Natural killer cell (primary cell): ENCODE results near the gene PSMA8. TPM values are rescaled to one million over a fixed set of nuclear protein-coding genes. Genes with fewer than 3 reads are reported as not detected.
"Not testable (repeated sequence)": the region's sequence is repeated elsewhere in the genome, so short reads cannot be mapped to it uniquely, and the experiment has no call there.

Experiments
- ATAC-seq, 3 donors: fragments of 150-1000 bp in 2 of 3; fragments of 200-7000 bp in 1 of 3; cut with Tn5 transposase; 1 replicate in 1 of 3; 2 replicates in 2 of 3; pipeline ENCODE4 v1.10.0; 2021; ENCODE audit warnings: mild to moderate bottlenecking in 2 of 3, moderate library complexity in 2 of 3
- DNase-seq, 2 donors: peaks; one replicate each; pipeline versions ENCODE4 v3.0.0 to v3.0.0-alpha.2; 2013 to 2021; ENCODE audit warnings: mixed read lengths in 1 of 2
- H3K27ac ChIP-seq: one replicate; pipeline ENCODE4 v1.5.1; 2013; ENCODE audit warnings: mild to moderate bottlenecking, low read length
- H3K27me3 ChIP-seq: one replicate; pipeline ENCODE4 v1.6.1; 2013; ENCODE audit warnings: low read length; ENCODE audit not compliant: control insufficient read depth, insufficient read depth
- H3K36me3 ChIP-seq: one replicate; pipeline ENCODE4 v1.6.1; 2013; ENCODE audit warnings: low read length; ENCODE audit not compliant: control insufficient read depth, insufficient read depth
- H3K4me1 ChIP-seq: one replicate; pipeline ENCODE4 v1.6.1; 2013; ENCODE audit warnings: low read length; ENCODE audit not compliant: control insufficient read depth, insufficient read depth
- H3K4me3 ChIP-seq: one replicate; pipeline ENCODE4 v1.5.1; 2013; ENCODE audit warnings: low read length
- H3K9me3 ChIP-seq: one replicate; pipeline ENCODE4 v1.6.1; 2013; ENCODE audit warnings: low read length; ENCODE audit not compliant: control insufficient read depth, insufficient read depth
- H3K27ac Mint-ChIP-seq, 2 donors: one replicate each; pipeline ENCODE4 v1.8.0; 2022; ENCODE audit warnings: mild to moderate bottlenecking in 2 of 2, mixed read lengths in 2 of 2, moderate library complexity in 1 of 2
- H3K27me3 Mint-ChIP-seq, 2 donors: one replicate each; pipeline ENCODE4 v1.8.0; 2022; ENCODE audit warnings: low read depth in 2 of 2, mixed read lengths in 2 of 2
- H3K36me3 Mint-ChIP-seq: one replicate; pipeline ENCODE4 v1.8.0; 2022; ENCODE audit warnings: mixed read lengths
- H3K4me1 Mint-ChIP-seq, 2 donors: one replicate each; pipeline ENCODE4 v1.8.0; 2022; ENCODE audit warnings: mixed read lengths in 2 of 2
- H3K4me3 Mint-ChIP-seq: one replicate; pipeline ENCODE4 v1.8.0; 2022; ENCODE audit warnings: mild to moderate bottlenecking, moderate library complexity, mixed read lengths
- H3K9me3 Mint-ChIP-seq, 2 donors: one replicate each; pipeline ENCODE4 v1.8.0; 2022; ENCODE audit warnings: mixed read lengths in 2 of 2
- CTCF ChIP-seq: fragments of 200-600 bp; IDR thresholded peaks from one replicate; pipeline ENCODE4 v1.8.0; 2022; ENCODE audit warnings: antibody characterized with exemption
- WGBS: methylation state at CpG from one replicate; pipeline ENCODE4 v1.1.7; 2013; ENCODE audit warnings: missing lambda C conversion rate; ENCODE audit not compliant: insufficient coverage; 5-methylcytosine and 5-hydroxymethylcytosine counted together
- intact Hi-C: fragments of 100-400 bp; cut with micrococcal nuclease; formaldehyde crosslinking; loops from one replicate; pipeline ENCODE4 v1.14.2; 2022
- total RNA-seq, 4 donors: library from RNA; stranded (reverse); fragments of 120-200 nt in 1 of 4; gene quantifications; one replicate each; pipeline versions ENCODE4 v1.2.3 to v1.2.4, GENCODE V29; 2013 to 2022

PSMA8 gene
- total RNA-seq, 3 donors from 2014 or later (not counting 1 experiment from before 2014, with no cell fraction given): 1.3 TPM; not detected in 2

DNA sequence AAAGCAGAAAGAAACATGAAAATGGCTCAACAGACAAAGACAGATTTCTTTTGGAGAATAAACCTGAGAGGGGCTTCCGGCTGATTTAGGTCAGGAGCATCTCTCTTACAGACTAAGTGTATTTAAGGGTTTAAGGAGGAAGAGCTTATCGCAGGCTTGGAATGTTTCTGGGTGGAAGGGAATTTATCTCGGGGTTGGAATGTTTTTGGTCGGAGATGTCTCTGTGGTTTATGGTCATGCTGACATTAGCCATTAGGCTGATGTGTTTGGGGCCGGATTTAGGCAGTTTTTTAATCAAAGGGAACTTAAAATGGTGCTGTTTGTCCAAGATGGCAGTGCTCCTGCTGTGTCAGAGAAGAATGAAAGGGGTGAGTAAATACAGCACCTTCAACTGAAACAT, 14.4 kb upstream of the PSMA8 start:
- no peak overlapping the region for H3K27ac Mint-ChIP-seq
- H3K27me3 ChIP-seq: peaks cover 4% of the 10 kb centered on the region
- H3K4me1 ChIP-seq: no peaks in the 10 kb centered on the region
- no peaks in the 10 kb centered on the region for H3K9me3 Mint-ChIP-seq
- TF ChIP-seq CTCF: no peak
- H3K4me3 ChIP-seq: no peak overlapping the region
- ATAC-seq: no peak
- H3K27me3 Mint-ChIP-seq: peaks cover 18 to 32% of the 10 kb centered on the region in 2 donors
- no peak for DNase-seq
- no peak overlapping the region for H3K4me3 Mint-ChIP-seq
- H3K4me1 Mint-ChIP-seq: peaks cover 13% of the 10 kb centered on the region in 2 donors
- no peaks in the 10 kb centered on the region for H3K36me3 ChIP-seq
- H3K36me3 Mint-ChIP-seq: no peaks in the 10 kb centered on the region
- H3K9me3 ChIP-seq: no peaks in the 10 kb centered on the region
- intact Hi-C loops: no loop called here
- H3K27ac ChIP-seq: no peak overlapping the region
- 84% methylated on average over 5 of the region's 5 CpGs for WGBS

DNA sequence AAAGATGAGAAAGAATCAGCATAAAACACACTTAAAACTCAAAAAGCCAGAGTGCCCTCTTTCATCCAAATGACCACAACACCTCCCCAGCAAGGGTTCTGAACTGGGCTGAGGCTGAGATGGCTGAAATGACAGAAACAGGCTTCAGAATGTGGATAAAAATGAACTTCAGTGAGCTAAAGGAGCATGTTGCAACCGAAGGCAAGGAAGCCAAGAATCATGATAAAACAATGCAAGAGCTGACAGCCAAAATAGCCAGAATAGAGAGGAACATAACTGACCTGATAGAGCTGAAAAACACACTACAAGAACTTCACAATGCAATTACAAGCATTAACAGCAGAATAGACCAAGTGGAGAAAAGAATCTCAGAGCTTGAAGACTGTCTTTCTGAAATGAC, 12.2 kb upstream of the PSMA8 start:
- H3K36me3 Mint-ChIP-seq: no peaks in the 10 kb centered on the region
- intact Hi-C loops: no loop called here
- WGBS: 77% methylated on average over 1 of the region's 1 CpG
- no peak overlapping the region for H3K27ac Mint-ChIP-seq
- H3K27me3 Mint-ChIP-seq: peaks cover 19 to 39% of the 10 kb centered on the region in 2 donors
- H3K27ac ChIP-seq: no peak overlapping the region
- no peak overlapping the region for H3K4me3 Mint-ChIP-seq
- no peak for TF ChIP-seq CTCF
- ATAC-seq: no peak
- DNase-seq: no peak
- H3K27me3 ChIP-seq: peaks cover 4% of the 10 kb centered on the region
- H3K4me3 ChIP-seq: no peak overlapping the region
- no peaks in the 10 kb centered on the region for H3K4me1 ChIP-seq
- H3K36me3 ChIP-seq: no peaks in the 10 kb centered on the region
- H3K9me3 Mint-ChIP-seq: no peaks in the 10 kb centered on the region
- no peaks in the 10 kb centered on the region for H3K9me3 ChIP-seq
- peaks cover 13% of the 10 kb centered on the region in 2 donors for H3K4me1 Mint-ChIP-seq

DNA sequence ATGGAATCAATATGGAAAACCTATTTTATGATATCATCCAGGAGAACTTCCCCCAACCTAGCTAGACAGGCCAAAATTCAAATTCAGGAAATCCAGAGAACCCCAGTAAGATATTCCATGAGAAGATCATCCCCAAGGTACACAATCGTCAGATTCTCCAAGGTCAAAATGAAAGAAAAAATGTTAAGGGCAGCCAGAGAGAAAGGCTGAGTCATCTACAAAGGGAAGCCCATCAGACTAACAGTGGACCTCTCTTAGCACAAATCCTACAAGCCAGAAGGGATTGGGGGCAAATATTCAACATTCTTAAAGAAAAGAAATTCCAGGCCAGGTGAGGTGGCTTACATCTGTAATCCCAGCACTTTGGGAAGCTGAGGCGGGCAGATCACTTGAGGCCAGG, 11.7 kb upstream of the PSMA8 start:
- Mint-ChIP-seq H3K4me1 (peaks cover 13% of the 10 kb centered on the region in 2 donors), H3K27me3 (peaks cover 19 to 39% of the 10 kb centered on the region in 2 donors)
- H3K36me3 Mint-ChIP-seq, DNase-seq, H3K36me3 ChIP-seq, intact Hi-C loops, H3K27ac Mint-ChIP-seq, H3K9me3 Mint-ChIP-seq, H3K4me1 ChIP-seq, ATAC-seq, H3K4me3 Mint-ChIP-seq, H3K27ac ChIP-seq, H3K4me3 ChIP-seq, H3K27me3 ChIP-seq, H3K9me3 ChIP-seq: not testable (repeated sequence)
- WGBS: 91% methylated on average over 2 of the region's 2 CpGs

DNA sequence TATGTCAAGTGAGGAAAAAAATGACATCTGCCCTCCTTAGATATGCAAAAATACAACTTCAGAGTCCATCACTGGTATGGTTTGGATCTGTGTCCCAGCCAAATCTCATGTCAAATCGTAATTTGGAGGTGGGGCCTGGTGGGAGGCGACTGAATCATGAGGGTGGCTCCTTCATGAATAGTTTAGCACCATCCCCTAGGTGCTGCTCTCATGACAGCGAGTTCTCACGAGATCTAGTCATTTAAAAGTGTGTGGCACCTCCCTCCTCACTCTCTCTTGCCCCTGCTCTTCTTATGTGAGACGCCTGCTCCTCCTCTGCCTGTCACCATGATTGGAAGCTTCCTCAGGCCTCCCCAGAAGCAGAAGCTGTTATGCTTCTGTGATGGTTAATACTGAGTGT, 5.9 kb upstream of the PSMA8 start:
- intact Hi-C loops: no loop called here
- Mint-ChIP-seq H3K4me3 (no peak overlapping the region), H3K9me3 (no peaks in the 10 kb centered on the region), H3K27ac (no peak overlapping the region), H3K4me1 (peaks cover 0 to 6% of the 10 kb centered on the region in 2 donors), H3K27me3 (peaks cover 3 to 15% of the 10 kb centered on the region in 2 donors), H3K36me3 (no peaks in the 10 kb centered on the region)
- H3K4me1 ChIP-seq: no peaks in the 10 kb centered on the region
- no peak overlapping the region for H3K27ac ChIP-seq
- H3K27me3 ChIP-seq: no peaks in the 10 kb centered on the region
- no peaks in the 10 kb centered on the region for H3K36me3 ChIP-seq
- WGBS: 81% methylated on average over 5 of the region's 5 CpGs
- no peak for ATAC-seq
- no peaks in the 10 kb centered on the region for H3K9me3 ChIP-seq
- DNase-seq: no peak
- H3K4me3 ChIP-seq: no peak overlapping the region
- no peak for TF ChIP-seq CTCF

DNA sequence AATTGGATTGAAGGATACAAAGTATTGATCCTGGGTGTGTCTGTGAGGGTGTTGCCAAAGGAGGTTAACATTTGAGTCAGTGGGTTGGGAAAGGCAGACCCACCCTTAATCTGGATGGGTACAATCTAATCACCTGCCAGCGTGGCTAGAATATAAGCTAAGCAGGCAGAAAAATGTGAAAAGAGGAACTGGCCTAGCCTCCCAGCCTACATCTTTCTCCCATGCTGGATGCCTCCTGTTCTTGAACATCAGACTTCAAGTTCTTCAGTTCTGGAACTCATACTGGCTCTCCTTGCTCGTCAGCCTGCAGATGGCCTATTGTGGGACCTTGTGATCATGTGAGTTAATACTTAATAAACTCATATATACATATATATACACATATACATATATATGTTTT, 5.5 kb upstream of the PSMA8 start:
- H3K36me3 ChIP-seq, H3K9me3 Mint-ChIP-seq, intact Hi-C loops, H3K27me3 ChIP-seq, H3K27ac ChIP-seq, H3K4me1 ChIP-seq, ATAC-seq, H3K4me1 Mint-ChIP-seq, H3K4me3 ChIP-seq, H3K36me3 Mint-ChIP-seq, H3K4me3 Mint-ChIP-seq, DNase-seq, H3K9me3 ChIP-seq, H3K27ac Mint-ChIP-seq: not testable (repeated sequence)
- peaks cover 3 to 10% of the 10 kb centered on the region in 2 donors for H3K27me3 Mint-ChIP-seq
- WGBS: 78% methylated on average over 1 of the region's 2 CpGs
